ENCODE results near the gene ZNF343.
"Not testable (repeated sequence)": the region's sequence is repeated elsewhere in the genome, so short reads cannot be mapped to it uniquely, and the experiment has no call there.

Gene ZNF343

GRCh38 chr20:2528671-2529271, 20.1 kb upstream of the ZNF343 start:
- no peak for DNase-seq (ENCODE audit: low read depth in 1 of 2, low spot score in 1 of 2)
- in situ Hi-C loops (cut with HindIII; ENCODE audit: low pct_unique_long_range_greater_than_20kb, low sequenced_read_pairs), result no loop called here
- TF ChIP-seq JUND (IDR thresholded peaks at IDR 0.05; ENCODE audit: low read depth), result no peak

DNA sequence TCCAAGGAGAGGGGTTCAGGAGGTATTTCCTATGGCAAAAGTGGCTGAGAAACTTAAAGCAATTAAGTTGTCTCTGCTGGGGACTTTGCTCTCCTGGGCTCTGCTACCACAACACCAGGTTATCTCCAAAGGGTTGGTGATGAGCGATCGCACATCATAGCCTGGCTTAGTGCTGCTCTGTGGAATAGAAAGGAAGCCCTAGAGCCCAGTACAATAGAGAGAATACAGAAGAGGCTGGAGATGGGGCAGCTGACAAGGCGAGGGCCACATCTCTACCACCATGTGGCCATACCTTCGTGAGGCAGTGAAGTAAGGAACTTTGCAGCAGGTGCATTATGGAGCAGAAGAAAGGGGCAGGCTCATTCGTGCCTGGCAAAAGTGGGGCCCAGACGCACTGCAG, 19.0 kb upstream of the ZNF343 start:
- DNase-seq (ENCODE audit: low read depth in 1 of 2, low spot score in 1 of 2), result no peak
- in situ Hi-C loops (cut with HindIII; ENCODE audit: low pct_unique_long_range_greater_than_20kb, low sequenced_read_pairs), result no loop called here
- no peak for TF ChIP-seq JUND (IDR thresholded peaks at IDR 0.05; ENCODE audit: low read depth)

- DNase-seq (ENCODE audit: low read depth in 1 of 2, low spot score in 1 of 2); in situ Hi-C loops (cut with HindIII; ENCODE audit: low pct_unique_long_range_greater_than_20kb, low sequenced_read_pairs): not testable (repeated sequence)
Observed at GRCh38 chr20:2526218-2526583, 17.5 kb upstream of the ZNF343 start.

DNA sequence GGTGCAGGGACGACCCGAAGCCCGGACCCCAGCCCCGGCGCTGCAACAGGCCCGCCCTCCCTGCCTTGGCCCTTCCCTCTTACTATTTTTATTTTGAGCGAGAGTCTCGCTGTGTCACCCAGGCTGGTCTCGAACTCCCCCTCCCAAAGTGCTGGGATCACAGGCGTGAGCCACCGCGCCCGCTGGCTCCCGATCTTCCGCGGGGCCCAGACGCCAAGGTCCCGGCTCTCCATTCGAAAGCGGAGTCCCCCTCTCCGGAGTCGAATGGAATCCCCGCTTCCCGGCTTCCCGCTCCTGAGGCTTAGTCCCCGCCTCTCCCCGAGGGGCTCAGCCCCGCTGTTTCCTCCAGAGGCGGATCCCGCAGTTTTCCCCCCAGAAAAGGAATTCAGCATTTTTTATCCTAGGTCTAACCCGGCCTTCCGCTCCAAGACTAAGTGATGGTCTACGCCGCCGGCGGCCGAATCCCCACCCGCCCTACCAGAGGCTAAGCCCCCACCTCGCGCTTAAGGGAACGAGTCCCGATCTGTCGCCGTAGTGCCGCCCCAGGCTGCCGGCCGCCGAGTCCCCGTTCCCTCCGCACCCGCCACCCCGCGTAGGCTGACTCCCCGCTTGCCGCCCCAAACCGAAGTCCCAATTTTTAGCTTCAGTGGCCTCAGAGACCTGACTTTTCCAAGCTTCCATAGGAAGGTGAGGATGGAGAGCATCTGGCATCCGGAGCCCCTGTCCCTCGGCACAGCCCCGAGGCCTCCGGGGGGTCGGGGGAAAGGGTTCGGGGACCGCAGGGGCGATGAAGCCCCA, 16.2 kb upstream of the ZNF343 start:
- TF ChIP-seq JUND (IDR thresholded peaks at IDR 0.05; ENCODE audit: low read depth), result no peak
- in situ Hi-C loops (cut with HindIII; ENCODE audit: low pct_unique_long_range_greater_than_20kb, low sequenced_read_pairs), result no loop called here
- DNase-seq (ENCODE audit: low read depth in 1 of 2, low spot score in 1 of 2), result peak in 1 of 2 experiments; percentile 23

DNA sequence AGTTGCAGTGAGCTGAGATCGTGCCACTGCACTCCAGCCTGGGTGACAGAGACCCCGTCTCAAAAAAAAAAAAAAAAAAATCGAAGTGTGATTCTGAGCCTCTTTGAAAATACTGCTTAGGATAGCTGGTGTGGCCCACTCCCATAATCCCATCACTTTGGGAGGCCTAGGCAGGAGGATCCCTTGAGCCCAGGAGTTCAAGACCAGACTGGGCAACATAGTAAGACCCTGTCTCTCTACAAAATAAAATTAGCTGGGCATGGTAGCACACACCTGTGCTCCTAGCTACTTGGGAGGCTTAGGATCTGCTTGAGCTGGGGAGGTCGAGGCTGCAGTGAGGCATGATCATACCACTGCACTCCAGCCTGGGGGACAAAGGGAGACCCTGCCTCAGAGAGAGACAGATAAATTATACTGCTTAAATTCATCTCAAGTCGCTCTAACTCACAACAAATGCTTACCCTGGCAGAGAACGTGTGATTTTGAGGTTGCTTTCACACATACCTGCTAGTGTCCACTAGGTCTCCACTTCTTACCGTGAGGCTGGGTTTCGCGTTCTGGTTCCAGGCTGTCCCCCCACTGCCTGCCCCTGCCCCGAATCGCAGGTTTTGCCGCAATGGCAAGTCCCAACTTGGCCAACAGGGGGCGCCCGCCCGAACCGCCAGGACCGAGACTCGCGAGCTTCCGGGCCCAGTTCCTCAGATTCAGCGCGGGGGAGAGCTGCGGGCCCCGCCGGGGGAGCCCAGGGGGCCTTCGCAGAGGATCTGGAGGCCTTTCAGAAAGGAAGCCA, 15.4 kb upstream of the ZNF343 start:
- no peak for TF ChIP-seq JUND (IDR thresholded peaks at IDR 0.05; ENCODE audit: low read depth)
- peak; percentile 69 to 76 for DNase-seq (ENCODE audit: low read depth in 1 of 2, low spot score in 1 of 2)
- in situ Hi-C loops (cut with HindIII; ENCODE audit: low pct_unique_long_range_greater_than_20kb, low sequenced_read_pairs), result no loop called here

- DNase-seq (ENCODE audit: low read depth in 1 of 2, low spot score in 1 of 2); in situ Hi-C loops (cut with HindIII; ENCODE audit: low pct_unique_long_range_greater_than_20kb, low sequenced_read_pairs): not testable (repeated sequence)
Observed at GRCh38 chr20:2522826-2523429, 14.2 kb upstream of the ZNF343 start.

- DNase-seq (ENCODE audit: low read depth in 1 of 2, low spot score in 1 of 2), result peak; percentile 39 to 60
- TF ChIP-seq JUND (IDR thresholded peaks at IDR 0.05; ENCODE audit: low read depth), result no peak
- in situ Hi-C loops (cut with HindIII; ENCODE audit: low pct_unique_long_range_greater_than_20kb, low sequenced_read_pairs), result no loop called here
Observed at GRCh38 chr20:2521369-2522305, 12.9 kb upstream of the ZNF343 start.

GRCh38 chr20:2520617-2521016, 11.9 kb upstream of the ZNF343 start:
- DNase-seq (ENCODE audit: low read depth in 1 of 2, low spot score in 1 of 2), result no peak
- in situ Hi-C loops (cut with HindIII; ENCODE audit: low pct_unique_long_range_greater_than_20kb, low sequenced_read_pairs), result no loop called here
- TF ChIP-seq JUND (IDR thresholded peaks at IDR 0.05; ENCODE audit: low read depth), result no peak

DNA sequence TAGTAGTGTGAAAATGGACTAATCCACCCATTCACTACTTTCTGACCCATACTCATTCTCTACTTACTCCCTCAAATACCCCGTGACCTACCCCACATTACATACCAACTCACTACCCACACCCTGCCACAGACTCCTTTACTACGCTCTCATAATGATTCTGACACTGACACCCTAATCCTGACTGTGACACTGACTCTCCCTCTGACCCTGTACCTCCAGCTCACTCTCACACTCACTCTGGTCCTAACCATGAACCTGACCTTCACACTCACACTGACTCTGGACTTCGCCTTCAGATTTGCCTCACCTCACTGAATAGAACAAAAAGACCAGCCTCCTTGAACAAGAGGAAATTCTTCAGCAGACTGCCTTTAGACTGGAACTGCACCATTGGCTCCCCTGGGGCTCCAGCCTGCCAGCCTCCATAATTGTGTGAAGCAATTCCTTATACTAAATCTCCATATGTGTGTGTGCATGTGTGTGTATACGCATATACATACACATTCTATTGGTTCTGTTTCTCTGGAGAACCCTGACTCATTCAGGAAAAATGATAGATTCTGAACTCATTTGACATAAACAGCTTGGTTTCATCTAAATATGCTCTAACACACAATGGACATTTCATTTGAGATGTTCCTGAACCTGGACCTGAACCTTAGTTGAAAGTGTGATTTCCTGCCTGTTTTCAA, 10.5 kb upstream of the ZNF343 start:
- in situ Hi-C loops (cut with HindIII; ENCODE audit: low pct_unique_long_range_greater_than_20kb, low sequenced_read_pairs), result no loop called here
- no peak for DNase-seq (ENCODE audit: low read depth in 1 of 2, low spot score in 1 of 2)
- TF ChIP-seq JUND (IDR thresholded peaks at IDR 0.05; ENCODE audit: low read depth), result no peak

DNA sequence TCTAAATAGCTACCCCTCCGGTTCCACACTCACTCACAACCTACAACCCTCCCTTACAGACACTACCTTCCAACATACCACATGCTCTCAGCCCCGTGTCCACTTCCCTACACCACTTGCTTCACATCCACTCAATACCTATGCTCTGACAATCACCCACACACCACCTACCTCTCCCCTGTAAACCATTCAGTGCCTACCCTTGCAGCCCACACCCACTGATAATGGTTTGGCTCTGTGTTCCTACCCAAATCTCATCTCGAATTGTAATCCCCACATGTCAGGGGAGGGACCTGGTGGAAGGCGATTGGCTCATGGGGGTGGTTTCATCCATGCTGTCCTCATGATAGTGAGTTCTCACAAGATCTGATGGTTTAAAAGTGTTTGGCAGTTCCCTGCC, 9.8 kb upstream of the ZNF343 start:
- no peak for TF ChIP-seq JUND (IDR thresholded peaks at IDR 0.05; ENCODE audit: low read depth)

GRCh38 chr20:2518096-2518495, 9.4 kb upstream of the ZNF343 start:
- no peak for DNase-seq (ENCODE audit: low read depth in 1 of 2, low spot score in 1 of 2)
- in situ Hi-C loops (cut with HindIII; ENCODE audit: low pct_unique_long_range_greater_than_20kb, low sequenced_read_pairs), result no loop called here
- no peak for TF ChIP-seq JUND (IDR thresholded peaks at IDR 0.05; ENCODE audit: low read depth)

More for the DNA sequence above, 9.8 kb upstream of the ZNF343 start:
- no peak for DNase-seq (ENCODE audit: low read depth in 1 of 2, low spot score in 1 of 2)
- in situ Hi-C loops (cut with HindIII; ENCODE audit: low pct_unique_long_range_greater_than_20kb, low sequenced_read_pairs), result no loop called here

Data from T47D (cell line).